K562 (cell line): ENCODE measurements around the gene PAFAH1B2. TPM values are rescaled to one million over a fixed set of nuclear protein-coding genes. Genes with fewer than 3 reads are reported as not detected.

ENCODE experiments used
- E2F8 ChIP-seq: fragments of 450-650 bp; IDR thresholded peaks from 2 replicates; pipeline ENCODE4 v1.7.1; 2018; ENCODE audit warnings: mild to moderate bottlenecking, low read depth; ENCODE audit not compliant: partially characterized antibody
- HNRNPUL1 ChIP-seq: fragments of 200-400 bp; formaldehyde crosslinking; IDR thresholded peaks from 2 replicates; pipeline ENCODE4 v1.6.1; 2017; ENCODE audit warnings: low read length
- JUN ChIP-seq, 2 experiments: sonication (generic) in 1 of 2; formaldehyde crosslinking in 1 of 2; IDR thresholded peaks; 2 replicates each; pipeline versions ENCODE4 v1.6.1 to v1.8.0; 2012 to 2022; ENCODE audit warnings: borderline replicate concordance in 2 of 2, mild to moderate bottlenecking in 2 of 2, improper control_type of control experiment in 1 of 2, low read depth in 1 of 2, low read length in 1 of 2, missing genetic modification reagents in 1 of 2
- PATZ1 ChIP-seq: fragments of 250-450 bp; sonication (Bioruptor Pico); IDR thresholded peaks from 2 replicates; pipeline ENCODE4 v1.5.0; 2020; ENCODE audit warnings: mild to moderate bottlenecking, borderline replicate concordance
- SOX6 ChIP-seq: fragments of 450-650 bp; IDR thresholded peaks from 2 replicates; pipeline ENCODE4 v1.6.1; 2014; ENCODE audit warnings: mild to moderate bottlenecking
- UBTF ChIP-seq, 2 experiments: IDR thresholded peaks; 2 replicates each; pipeline ENCODE4 v1.6.1; 2012; ENCODE audit warnings: improper control_type of control experiment in 2 of 2, low read depth in 2 of 2, low read length in 2 of 2, borderline replicate concordance in 1 of 2
- ZBTB11 ChIP-seq, 3 experiments: fragments of 200-800 bp in 1 of 3; fragments of 250-450 bp in 1 of 3; fragments of 450-650 bp in 1 of 3; sonication (Bioruptor Pico) in 1 of 3; sonication (Bioruptor generic) in 1 of 3; formaldehyde crosslinking in 1 of 3; IDR thresholded peaks; 2 replicates each; pipeline versions ENCODE4 v1.6.1 to v1.8.0; 2016 to 2022; ENCODE audit warnings: mild to moderate bottlenecking in 2 of 3, missing genetic modification characterization in 2 of 3, missing compliant biosample characterization in 1 of 3, moderate library complexity in 1 of 3
- ZNF274 ChIP-seq: IDR thresholded peaks from 2 replicates; pipeline ENCODE4 v1.6.1; 2011; ENCODE audit warnings: low read depth, mild to moderate bottlenecking, low read length, moderate library complexity, borderline replicate concordance
- ZNF444 ChIP-seq: fragments of 250-450 bp; sonication (Bioruptor Pico); IDR thresholded peaks from 2 replicates; pipeline ENCODE4 v1.4.0; 2020; ENCODE audit warnings: mild to moderate bottlenecking, moderate library complexity
- ZNF449 ChIP-seq: fragments of 250-450 bp; sonication (Bioruptor Pico); IDR thresholded peaks from 2 replicates; pipeline ENCODE4 v1.8.0; 2022; ENCODE audit warnings: moderate library complexity, mild to moderate bottlenecking, inconsistent platforms
- ZSCAN29 ChIP-seq: fragments of 450-650 bp; IDR thresholded peaks from 2 replicates; pipeline ENCODE4 v1.6.1; 2017
- polyA plus RNA-seq, 8 experiments: library from polyadenylated mRNA; depleted of rRNA in 4 of 8; stranded (reverse) in 5 of 8; unstranded in 3 of 8; fragments of >200 nt; fragmentation: Nextera tagmentation in 2 of 8; fragmentation: Illumina TruSeq in 1 of 8; extraction: Ambion mirVana in 2 of 8; extraction: Trizol in 1 of 8; gene quantifications; 2 replicates each; pipeline versions ENCODE4 v1.2.1 to v1.2.3, GENCODE V29; 2011 to 2014; ENCODE audit warnings: inconsistent platforms in 1 of 8, missing spikeins in 1 of 8
- total RNA-seq, 7 experiments: library from RNA; depleted of rRNA in 6 of 7; stranded (reverse); fragments of >200 nt in 6 of 7; fragmentation: Illumina TruSeq in 2 of 7; extraction: Trizol in 2 of 7; gene quantifications; 2 replicates each; pipeline versions ENCODE4 v1.2.1 to v1.2.3, GENCODE V29; 2011 to 2021; ENCODE audit warnings: low replicate concordance in 1 of 7

PAFAH1B2 gene
- total and polyA plus RNA-seq, 9 of the 15 experiments (the other 6 are each of a cell fraction or from before 2014, with no cell fraction given): 27.8 to 94.7 (median 64.9) TPM

- TF ChIP-seq PATZ1 (no peak), ZNF444 (CRISPR knock-in tag) (no peak), JUN (IDR thresholded peaks at IDR 0.05; ENCODE audit: borderline replicate concordance, low read depth, low read length) (no peak), JUN (CRISPR knock-in tag; IDR thresholded peaks at IDR 0.05; ENCODE audit: borderline replicate concordance) (no peak), ZNF449 (no peak), E2F8 (no peak), HNRNPUL1 (no peak), ZNF274 (no peak), SOX6 (peak; percentile 87), ZSCAN29 (no peak), UBTF (IDR thresholded peaks at IDR 0.05; ENCODE audit: borderline replicate concordance in 1 of 2, low read depth in 2 of 2, low read length in 2 of 2) (no peak), ZBTB11 (CRISPR knock-in tag; IDR thresholded peaks at IDR 0.05) (peak in 1 of 3 experiments; percentile 80; a peak in 2 of 6 replicates)
Measured at GRCh38 chr11:117223741-117224689, 79.9 kb downstream of the PAFAH1B2 start (continued).
